ENCODE measurements around the gene TP53TG3D.
"Not testable (repeated sequence)": the region's sequence is repeated elsewhere in the genome, so short reads cannot be mapped to it uniquely, and the experiment has no call there.

DNA sequence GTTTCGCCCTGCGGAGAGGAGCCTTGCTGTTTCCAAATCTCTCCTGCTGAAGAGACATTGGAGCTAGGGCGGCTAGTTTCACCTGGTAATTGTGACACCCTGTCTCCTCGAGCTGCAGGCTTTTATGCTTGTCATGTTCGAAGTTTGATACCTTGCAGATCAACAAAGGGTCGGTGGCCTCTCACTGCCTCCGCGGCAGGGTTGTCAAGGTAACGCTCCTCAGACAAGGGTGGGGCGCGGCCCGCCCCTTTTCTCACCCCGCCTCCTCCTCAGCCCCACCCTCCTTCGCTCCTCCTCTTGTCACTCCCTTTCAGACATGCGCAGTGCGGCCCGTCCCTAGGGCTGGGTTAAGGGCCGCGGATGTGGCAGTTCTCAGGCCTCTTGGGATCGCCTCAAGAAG lies 421 bp downstream of the TP53TG3D start:
- TF ChIP-seq, protein P1, sequence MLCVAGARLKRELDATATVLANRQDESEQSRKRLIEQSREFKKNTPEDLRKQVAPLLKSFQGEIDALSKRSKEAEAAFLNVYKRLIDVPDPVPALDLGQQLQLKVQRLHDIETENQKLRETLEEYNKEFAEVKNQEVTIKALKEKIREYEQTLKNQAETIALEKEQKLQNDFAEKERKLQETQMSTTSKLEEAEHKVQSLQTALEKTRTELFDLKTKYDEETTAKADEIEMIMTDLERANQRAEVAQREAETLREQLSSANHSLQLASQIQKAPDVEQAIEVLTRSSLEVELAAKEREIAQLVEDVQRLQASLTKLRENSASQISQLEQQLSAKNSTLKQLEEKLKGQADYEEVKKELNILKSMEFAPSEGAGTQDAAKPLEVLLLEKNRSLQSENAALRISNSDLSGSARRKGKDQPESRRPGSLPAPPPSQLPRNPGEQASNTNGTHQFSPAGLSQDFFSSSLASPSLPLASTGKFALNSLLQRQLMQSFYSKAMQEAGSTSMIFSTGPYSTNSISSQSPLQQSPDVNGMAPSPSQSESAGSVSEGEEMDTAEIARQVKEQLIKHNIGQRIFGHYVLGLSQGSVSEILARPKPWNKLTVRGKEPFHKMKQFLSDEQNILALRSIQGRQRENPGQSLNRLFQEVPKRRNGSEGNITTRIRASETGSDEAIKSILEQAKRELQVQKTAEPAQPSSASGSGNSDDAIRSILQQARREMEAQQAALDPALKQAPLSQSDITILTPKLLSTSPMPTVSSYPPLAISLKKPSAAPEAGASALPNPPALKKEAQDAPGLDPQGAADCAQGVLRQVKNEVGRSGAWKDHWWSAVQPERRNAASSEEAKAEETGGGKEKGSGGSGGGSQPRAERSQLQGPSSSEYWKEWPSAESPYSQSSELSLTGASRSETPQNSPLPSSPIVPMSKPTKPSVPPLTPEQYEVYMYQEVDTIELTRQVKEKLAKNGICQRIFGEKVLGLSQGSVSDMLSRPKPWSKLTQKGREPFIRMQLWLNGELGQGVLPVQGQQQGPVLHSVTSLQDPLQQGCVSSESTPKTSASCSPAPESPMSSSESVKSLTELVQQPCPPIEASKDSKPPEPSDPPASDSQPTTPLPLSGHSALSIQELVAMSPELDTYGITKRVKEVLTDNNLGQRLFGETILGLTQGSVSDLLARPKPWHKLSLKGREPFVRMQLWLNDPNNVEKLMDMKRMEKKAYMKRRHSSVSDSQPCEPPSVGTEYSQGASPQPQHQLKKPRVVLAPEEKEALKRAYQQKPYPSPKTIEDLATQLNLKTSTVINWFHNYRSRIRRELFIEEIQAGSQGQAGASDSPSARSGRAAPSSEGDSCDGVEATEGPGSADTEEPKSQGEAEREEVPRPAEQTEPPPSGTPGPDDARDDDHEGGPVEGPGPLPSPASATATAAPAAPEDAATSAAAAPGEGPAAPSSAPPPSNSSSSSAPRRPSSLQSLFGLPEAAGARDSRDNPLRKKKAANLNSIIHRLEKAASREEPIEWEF (CRISPR knock-in tag; IDR thresholded peaks at IDR 0.05) = not testable (repeated sequence)
- TF ChIP-seq GATA2 (CRISPR knock-in tag; IDR thresholded peaks at IDR 0.05); SRSF9 (IDR thresholded peaks at IDR 0.05; ENCODE audit: borderline replicate concordance, low read depth, low read length); SETDB1 (IDR thresholded peaks at IDR 0.05; ENCODE audit: low read length); NCOA2 (IDR thresholded peaks at IDR 0.05; ENCODE audit: partially characterized antibody in 2 of 2); ZNF583 (CRISPR knock-in tag; IDR thresholded peaks at IDR 0.05): not testable (repeated sequence)
- TF ChIP-seq, protein P2, sequence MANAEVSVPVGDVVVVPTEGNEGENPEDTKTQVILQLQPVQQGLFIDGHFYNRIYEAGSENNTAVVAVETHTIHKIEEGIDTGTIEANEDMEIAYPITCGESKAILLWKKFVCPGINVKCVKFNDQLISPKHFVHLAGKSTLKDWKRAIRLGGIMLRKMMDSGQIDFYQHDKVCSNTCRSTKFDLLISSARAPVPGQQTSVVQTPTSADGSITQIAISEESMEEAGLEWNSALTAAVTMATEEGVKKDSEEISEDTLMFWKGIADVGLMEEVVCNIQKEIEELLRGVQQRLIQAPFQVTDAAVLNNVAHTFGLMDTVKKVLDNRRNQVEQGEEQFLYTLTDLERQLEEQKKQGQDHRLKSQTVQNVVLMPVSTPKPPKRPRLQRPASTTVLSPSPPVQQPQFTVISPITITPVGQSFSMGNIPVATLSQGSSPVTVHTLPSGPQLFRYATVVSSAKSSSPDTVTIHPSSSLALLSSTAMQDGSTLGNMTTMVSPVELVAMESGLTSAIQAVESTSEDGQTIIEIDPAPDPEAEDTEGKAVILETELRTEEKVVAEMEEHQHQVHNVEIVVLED (CRISPR knock-in tag; IDR thresholded peaks at IDR 0.05) = not testable (repeated sequence)
- TF ChIP-seq, protein P3, sequence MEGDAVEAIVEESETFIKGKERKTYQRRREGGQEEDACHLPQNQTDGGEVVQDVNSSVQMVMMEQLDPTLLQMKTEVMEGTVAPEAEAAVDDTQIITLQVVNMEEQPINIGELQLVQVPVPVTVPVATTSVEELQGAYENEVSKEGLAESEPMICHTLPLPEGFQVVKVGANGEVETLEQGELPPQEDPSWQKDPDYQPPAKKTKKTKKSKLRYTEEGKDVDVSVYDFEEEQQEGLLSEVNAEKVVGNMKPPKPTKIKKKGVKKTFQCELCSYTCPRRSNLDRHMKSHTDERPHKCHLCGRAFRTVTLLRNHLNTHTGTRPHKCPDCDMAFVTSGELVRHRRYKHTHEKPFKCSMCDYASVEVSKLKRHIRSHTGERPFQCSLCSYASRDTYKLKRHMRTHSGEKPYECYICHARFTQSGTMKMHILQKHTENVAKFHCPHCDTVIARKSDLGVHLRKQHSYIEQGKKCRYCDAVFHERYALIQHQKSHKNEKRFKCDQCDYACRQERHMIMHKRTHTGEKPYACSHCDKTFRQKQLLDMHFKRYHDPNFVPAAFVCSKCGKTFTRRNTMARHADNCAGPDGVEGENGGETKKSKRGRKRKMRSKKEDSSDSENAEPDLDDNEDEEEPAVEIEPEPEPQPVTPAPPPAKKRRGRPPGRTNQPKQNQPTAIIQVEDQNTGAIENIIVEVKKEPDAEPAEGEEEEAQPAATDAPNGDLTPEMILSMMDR (IDR thresholded peaks at IDR 0.05 in 2 of 3, conservative IDR thresholded peaks at IDR 0.05 in 1 of 3; ENCODE audit: insufficient read depth in 2 of 3, low read depth in 1 of 3, low read length in 3 of 3) = not testable (repeated sequence)
- TF ChIP-seq, protein P4, sequence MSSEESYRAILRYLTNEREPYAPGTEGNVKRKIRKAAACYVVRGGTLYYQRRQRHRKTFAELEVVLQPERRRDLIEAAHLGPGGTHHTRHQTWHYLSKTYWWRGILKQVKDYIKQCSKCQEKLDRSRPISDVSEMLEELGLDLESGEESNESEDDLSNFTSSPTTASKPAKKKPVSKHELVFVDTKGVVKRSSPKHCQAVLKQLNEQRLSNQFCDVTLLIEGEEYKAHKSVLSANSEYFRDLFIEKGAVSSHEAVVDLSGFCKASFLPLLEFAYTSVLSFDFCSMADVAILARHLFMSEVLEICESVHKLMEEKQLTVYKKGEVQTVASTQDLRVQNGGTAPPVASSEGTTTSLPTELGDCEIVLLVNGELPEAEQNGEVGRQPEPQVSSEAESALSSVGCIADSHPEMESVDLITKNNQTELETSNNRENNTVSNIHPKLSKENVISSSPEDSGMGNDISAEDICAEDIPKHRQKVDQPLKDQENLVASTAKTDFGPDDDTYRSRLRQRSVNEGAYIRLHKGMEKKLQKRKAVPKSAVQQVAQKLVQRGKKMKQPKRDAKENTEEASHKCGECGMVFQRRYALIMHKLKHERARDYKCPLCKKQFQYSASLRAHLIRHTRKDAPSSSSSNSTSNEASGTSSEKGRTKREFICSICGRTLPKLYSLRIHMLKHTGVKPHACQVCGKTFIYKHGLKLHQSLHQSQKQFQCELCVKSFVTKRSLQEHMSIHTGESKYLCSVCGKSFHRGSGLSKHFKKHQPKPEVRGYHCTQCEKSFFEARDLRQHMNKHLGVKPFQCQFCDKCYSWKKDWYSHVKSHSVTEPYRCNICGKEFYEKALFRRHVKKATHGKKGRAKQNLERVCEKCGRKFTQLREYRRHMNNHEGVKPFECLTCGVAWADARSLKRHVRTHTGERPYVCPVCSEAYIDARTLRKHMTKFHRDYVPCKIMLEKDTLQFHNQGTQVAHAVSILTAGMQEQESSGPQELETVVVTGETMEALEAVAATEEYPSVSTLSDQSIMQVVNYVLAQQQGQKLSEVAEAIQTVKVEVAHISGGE (CRISPR knock-in tag; IDR thresholded peaks at IDR 0.05) = not testable (repeated sequence)

Measured in K562 (cell line).